IMR-90 (cell line): ENCODE measurements around the gene GRM8.

Source experiments
- CEBPB ChIP-seq: IDR thresholded peaks from 2 replicates; pipeline ENCODE4 v1.6.1; 2012; ENCODE audit warnings: low read depth, low read length, improper control_type of control experiment
- CHD1 ChIP-seq: IDR thresholded peaks from 2 replicates; pipeline ENCODE4 v1.6.1; 2012; ENCODE audit warnings: low read depth, low read length, improper control_type of control experiment
- FOS ChIP-seq: fragments of 150-350 bp; IDR thresholded peaks from 2 replicates; pipeline ENCODE4 v1.6.1; 2016; ENCODE audit warnings: low read depth, low read length
- MAFK ChIP-seq: IDR thresholded peaks from 2 replicates; pipeline ENCODE4 v1.6.1; 2012; ENCODE audit warnings: low read depth, low read length, improper control_type of control experiment
- MAZ ChIP-seq: IDR thresholded peaks from 2 replicates; pipeline ENCODE4 v1.6.1; 2012; ENCODE audit warnings: low read depth, mild to moderate bottlenecking, low read length, improper control_type of control experiment, moderate library complexity, borderline replicate concordance
- MXI1 ChIP-seq: IDR thresholded peaks from 2 replicates; pipeline ENCODE4 v1.6.1; 2012; ENCODE audit warnings: low read depth, mild to moderate bottlenecking, low read length, moderate library complexity, borderline replicate concordance
- NFE2L2 ChIP-seq: fragments of 150-350 bp; IDR thresholded peaks from 2 replicates; pipeline ENCODE4 v1.6.1; 2016; ENCODE audit warnings: low read depth, mild to moderate bottlenecking, low read length
- POLR2A ChIP-seq: IDR thresholded peaks from 2 replicates; pipeline ENCODE4 v1.6.1; 2012; ENCODE audit warnings: mild to moderate bottlenecking, low read depth, low read length
- RAD21 ChIP-seq: IDR thresholded peaks from 2 replicates; pipeline ENCODE4 v1.6.1; 2012; ENCODE audit warnings: low read length, improper control_type of control experiment
- RCOR1 ChIP-seq: IDR thresholded peaks from 2 replicates; pipeline ENCODE4 v1.6.1; 2012; ENCODE audit warnings: mild to moderate bottlenecking, low read length, improper control_type of control experiment; ENCODE audit not compliant: insufficient replicate concordance
- RFX5 ChIP-seq: IDR thresholded peaks from 2 replicates; pipeline ENCODE4 v1.8.0; 2012; ENCODE audit warnings: low read depth, mild to moderate bottlenecking, low read length, moderate library complexity
- SMC3 ChIP-seq: fragments of 150-350 bp; IDR thresholded peaks from 2 replicates; pipeline ENCODE4 v1.6.1; 2016; ENCODE audit warnings: low read depth, mild to moderate bottlenecking, antibody characterized with exemption, low read length, moderate library complexity
- TF ChIP-seq, protein P1 (sequence below): conservative IDR thresholded peaks from 2 replicates; pipeline ENCODE4 v1.5.1; 2012; ENCODE audit warnings: mild to moderate bottlenecking, low read depth, low read length, improper control_type of control experiment
- TF ChIP-seq, protein P2 (sequence below): fragments of 150-350 bp; IDR thresholded peaks from 2 replicates; pipeline ENCODE4 v1.6.1; 2017; ENCODE audit warnings: mild to moderate bottlenecking, antibody characterized with exemption, low read length, low read depth

DNA sequence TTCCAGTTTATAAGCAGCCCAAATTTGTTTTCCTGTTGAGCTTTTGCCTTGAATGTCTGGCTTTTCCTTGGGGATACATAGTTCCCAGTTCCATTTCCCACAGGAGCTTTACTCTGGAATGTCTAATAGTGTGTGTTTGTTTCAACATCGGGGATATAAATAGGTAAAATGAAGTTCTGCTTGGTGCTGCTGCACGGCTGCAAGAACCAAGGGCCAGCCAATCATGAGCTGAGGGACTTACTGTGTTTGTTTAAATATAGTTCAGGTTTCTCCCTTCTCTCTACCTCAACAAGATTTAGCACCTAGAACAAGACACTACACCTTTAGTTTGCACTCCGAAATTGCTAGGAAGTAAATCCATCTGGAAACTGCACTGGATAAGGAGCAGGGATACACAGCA, 43.9 kb downstream of the GRM8 start:
- TF ChIP-seq, protein P1, sequence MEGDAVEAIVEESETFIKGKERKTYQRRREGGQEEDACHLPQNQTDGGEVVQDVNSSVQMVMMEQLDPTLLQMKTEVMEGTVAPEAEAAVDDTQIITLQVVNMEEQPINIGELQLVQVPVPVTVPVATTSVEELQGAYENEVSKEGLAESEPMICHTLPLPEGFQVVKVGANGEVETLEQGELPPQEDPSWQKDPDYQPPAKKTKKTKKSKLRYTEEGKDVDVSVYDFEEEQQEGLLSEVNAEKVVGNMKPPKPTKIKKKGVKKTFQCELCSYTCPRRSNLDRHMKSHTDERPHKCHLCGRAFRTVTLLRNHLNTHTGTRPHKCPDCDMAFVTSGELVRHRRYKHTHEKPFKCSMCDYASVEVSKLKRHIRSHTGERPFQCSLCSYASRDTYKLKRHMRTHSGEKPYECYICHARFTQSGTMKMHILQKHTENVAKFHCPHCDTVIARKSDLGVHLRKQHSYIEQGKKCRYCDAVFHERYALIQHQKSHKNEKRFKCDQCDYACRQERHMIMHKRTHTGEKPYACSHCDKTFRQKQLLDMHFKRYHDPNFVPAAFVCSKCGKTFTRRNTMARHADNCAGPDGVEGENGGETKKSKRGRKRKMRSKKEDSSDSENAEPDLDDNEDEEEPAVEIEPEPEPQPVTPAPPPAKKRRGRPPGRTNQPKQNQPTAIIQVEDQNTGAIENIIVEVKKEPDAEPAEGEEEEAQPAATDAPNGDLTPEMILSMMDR, result no peak
- TF ChIP-seq POLR2A (no peak), MXI1 (no peak), MAZ (no peak), RFX5 (no peak), RAD21 (no peak), MAFK (no peak), SMC3 (no peak), CHD1 (no peak), CEBPB (no peak), RCOR1 (no peak), NFE2L2 (no peak), FOS (no peak)
- TF ChIP-seq, protein P2, sequence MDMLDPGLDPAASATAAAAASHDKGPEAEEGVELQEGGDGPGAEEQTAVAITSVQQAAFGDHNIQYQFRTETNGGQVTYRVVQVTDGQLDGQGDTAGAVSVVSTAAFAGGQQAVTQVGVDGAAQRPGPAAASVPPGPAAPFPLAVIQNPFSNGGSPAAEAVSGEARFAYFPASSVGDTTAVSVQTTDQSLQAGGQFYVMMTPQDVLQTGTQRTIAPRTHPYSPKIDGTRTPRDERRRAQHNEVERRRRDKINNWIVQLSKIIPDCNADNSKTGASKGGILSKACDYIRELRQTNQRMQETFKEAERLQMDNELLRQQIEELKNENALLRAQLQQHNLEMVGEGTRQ, result no peak
